ENCODE results near the gene GYPC. TPM values are rescaled to one million over a fixed set of nuclear protein-coding genes. Genes with fewer than 3 reads are reported as not detected.
"Not testable (repeated sequence)": the region's sequence is repeated elsewhere in the genome, so short reads cannot be mapped to it uniquely, and the experiment has no call there.

GYPC gene
- total RNA-seq, 3 donors from 2014 or later = 6.3 to 67.8 (median 14.3) TPM

DNA sequence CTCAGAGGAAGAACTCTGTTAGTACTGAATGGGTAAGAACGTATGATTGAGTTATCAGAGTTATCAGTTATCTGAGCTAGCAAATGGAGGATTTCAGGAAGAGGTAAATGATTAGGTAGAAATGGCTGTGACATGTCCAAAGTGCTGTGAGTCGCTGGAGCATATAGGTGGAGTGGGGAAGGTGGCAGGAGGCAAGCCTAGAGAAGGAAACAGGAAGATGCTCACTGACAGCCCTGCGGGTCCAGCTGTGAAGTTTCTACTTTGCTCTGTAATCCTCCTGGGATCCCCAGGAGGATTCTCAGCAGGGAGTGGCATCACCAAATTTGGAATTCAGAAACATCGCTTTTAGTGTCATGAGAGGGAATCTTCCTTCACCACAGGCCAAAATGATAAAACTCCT, 52.0 kb downstream of the GYPC start:
- Histone ChIP-seq H3K36me3 (ENCODE audit: low read depth) (no peaks in the 10 kb centered on the region), H3K9me3 (no peaks in the 10 kb centered on the region), H3K4me1 (ENCODE audit: low read depth) (no peaks in the 10 kb centered on the region), H3K4me3 (no peak overlapping the region)
- TF ChIP-seq, protein P1, sequence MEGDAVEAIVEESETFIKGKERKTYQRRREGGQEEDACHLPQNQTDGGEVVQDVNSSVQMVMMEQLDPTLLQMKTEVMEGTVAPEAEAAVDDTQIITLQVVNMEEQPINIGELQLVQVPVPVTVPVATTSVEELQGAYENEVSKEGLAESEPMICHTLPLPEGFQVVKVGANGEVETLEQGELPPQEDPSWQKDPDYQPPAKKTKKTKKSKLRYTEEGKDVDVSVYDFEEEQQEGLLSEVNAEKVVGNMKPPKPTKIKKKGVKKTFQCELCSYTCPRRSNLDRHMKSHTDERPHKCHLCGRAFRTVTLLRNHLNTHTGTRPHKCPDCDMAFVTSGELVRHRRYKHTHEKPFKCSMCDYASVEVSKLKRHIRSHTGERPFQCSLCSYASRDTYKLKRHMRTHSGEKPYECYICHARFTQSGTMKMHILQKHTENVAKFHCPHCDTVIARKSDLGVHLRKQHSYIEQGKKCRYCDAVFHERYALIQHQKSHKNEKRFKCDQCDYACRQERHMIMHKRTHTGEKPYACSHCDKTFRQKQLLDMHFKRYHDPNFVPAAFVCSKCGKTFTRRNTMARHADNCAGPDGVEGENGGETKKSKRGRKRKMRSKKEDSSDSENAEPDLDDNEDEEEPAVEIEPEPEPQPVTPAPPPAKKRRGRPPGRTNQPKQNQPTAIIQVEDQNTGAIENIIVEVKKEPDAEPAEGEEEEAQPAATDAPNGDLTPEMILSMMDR (IDR thresholded peaks at IDR 0.05) = no peak
- intact Hi-C loops (cut with DNase I, micrococcal nuclease) = no loop called here
- ATAC-seq (no peak), DNase-seq (no peak)

DNA sequence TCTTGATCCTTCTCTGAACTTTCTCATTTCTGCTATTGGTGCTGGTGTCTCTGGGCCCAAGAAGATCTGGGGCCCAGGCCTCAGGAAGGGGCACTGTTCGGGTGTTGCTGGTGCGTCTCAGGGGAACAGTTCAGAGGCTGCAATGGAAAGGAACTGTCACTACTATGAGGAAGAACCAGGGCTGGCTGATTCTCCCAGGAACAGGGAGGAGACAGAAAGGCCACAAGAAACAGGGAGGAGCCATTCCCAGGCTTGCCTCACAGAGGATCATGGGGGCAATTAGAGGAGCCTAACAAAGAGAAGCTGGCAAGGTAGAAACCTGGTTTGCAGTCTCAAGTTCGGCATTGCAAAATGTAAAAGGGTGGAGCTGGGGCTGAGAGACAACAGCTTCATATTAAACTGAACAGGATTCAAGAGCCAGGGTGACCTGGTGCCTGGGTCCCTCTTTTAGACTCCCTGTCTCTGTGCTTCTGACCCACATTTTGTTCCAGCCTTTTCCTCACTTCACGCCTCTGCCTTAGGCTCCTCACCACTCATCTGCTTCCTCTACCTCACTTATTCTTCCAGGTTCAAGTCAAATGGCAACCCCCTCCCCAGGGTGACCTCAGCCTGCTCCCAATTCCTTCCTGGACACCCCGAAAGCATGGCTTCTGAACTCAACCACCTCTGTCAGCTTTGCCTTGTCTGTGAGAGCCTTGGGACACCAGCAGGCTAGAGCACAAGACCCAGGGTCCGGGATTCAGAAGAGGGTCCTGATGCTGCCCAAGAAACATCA, 58.4 kb downstream of the GYPC start:
- Histone ChIP-seq H3K4me3 (no peak overlapping the region), H3K36me3 (ENCODE audit: low read depth) (no peaks in the 10 kb centered on the region), H3K9me3 (no peaks in the 10 kb centered on the region), H3K4me1 (ENCODE audit: low read depth) (no peaks in the 10 kb centered on the region)
- ATAC-seq (peak; percentile 34), DNase-seq (peak in 1 of 3 donors; percentile 9)
- intact Hi-C loops (cut with DNase I, micrococcal nuclease) = no loop called here
- TF ChIP-seq, protein P1 (IDR thresholded peaks at IDR 0.05) = no peak

DNA sequence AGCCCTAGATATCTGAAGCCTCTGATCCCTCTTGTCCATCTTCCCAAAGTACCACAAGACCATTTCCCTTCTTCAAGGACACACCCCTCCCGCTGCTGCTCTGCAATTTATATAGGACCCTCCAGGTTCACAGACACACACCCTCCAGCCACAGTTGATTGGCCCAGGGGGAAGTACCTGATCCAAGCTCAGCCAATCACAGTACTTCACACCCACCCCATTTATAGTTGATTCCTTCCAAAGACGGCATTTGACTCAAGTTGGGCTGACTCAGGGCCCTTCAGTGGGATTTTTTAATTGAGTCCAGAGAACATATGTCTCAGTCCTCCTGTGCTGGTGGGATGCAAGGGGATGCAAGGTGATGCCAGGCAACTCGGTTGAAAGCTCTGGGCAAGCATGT, 59.2 kb downstream of the GYPC start:
- no peaks in the 10 kb centered on the region for H3K4me1 ChIP-seq (ENCODE audit: low read depth)
- intact Hi-C loops (cut with DNase I, micrococcal nuclease) = no loop called here
- ATAC-seq = no peak

DNA sequence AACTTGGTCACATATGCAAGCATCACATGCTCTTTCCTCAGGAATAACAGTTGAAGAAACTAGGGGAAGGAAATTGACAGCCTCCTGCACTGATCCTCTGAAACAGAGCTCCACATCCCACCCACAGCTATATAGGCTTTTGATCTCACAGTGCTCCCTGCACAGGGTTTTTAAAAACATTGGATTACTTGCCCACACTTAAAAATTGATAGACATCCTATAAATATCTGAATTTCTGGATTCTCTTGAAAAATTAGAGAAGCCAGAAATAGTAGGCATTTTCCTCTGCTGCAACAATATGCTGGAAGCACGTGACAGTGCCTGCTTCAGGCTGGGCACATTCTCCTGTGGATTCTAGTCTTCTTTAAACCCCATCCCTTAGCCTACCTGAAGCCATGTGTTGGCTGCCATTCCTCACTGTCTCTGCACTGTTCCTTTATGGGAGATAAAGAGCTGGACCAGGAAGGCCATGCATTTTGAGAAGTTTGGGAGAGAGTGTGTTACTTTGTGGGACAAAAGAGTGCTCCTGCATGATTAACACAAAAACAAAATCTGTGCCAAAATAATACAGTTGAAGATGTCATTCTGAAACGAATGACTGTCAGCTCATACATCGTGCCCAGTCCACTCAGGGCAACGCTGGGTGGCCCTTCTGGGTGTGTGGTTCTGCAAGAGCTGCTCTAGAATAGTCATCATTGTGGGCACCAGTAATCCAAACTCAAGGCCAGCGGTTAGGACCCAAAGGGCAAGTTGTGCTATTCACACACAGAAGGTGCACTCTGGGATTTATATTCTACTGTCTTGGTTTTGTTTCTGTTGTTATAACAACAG, 59.8 kb downstream of the GYPC start:
- Histone ChIP-seq H3K4me3 (no peak overlapping the region), H3K4me1 (ENCODE audit: low read depth) (no peaks in the 10 kb centered on the region), H3K36me3 (ENCODE audit: low read depth) (no peaks in the 10 kb centered on the region), H3K9me3 (no peaks in the 10 kb centered on the region)
- ATAC-seq = no peak
- TF ChIP-seq, protein P1 (IDR thresholded peaks at IDR 0.05) = no peak
- intact Hi-C loops (cut with DNase I, micrococcal nuclease) = no loop called here
- no peak for DNase-seq

More for the DNA sequence above, 59.2 kb downstream of the GYPC start:
- Histone ChIP-seq H3K36me3 (ENCODE audit: low read depth) (no peaks in the 10 kb centered on the region), H3K9me3 (no peaks in the 10 kb centered on the region), H3K4me3 (no peak overlapping the region)
- no peak for DNase-seq
- TF ChIP-seq, protein P1 (IDR thresholded peaks at IDR 0.05) = no peak

DNA sequence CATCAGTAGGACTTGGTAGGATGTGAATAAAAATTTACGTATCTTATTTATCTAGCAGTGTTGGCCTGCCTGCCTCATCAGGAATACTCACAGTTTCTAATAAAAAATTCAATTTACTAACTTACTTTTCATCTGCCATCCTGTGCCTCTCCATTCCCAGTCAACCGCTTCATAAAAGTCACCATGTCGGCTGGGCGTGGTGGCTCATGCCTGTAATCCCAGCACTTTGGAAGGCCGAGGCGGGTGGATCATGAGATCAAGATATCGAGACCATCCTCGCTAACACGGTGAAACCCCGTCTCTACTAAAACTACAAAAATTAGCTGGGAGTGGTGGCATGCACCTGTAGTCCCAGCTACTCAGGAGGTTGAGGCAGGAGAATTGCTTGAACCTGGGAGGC, 61.3 kb downstream of the GYPC start:
- H3K9me3 ChIP-seq; intact Hi-C loops (cut with DNase I, micrococcal nuclease): not testable (repeated sequence)

DNA sequence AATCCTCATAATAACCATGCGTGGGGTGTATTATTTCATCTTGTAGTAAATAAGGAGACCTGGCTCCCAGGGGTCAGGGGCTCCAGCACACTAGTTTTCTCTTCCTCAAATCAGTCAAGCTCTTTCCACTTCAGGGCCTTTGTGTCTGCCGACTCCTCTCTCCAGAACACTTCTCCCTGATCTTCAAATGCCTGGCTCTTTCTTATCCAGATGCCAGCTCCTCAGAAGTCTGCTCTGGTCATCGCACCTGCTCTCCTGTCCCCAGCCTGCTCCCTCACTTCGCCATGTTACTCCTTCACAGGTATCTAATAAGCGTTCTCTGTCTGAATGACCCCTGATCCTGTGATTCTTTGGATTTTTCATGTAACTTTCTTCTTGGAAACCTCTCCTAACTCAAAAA, 62.0 kb downstream of the GYPC start:
- ATAC-seq (no peak), DNase-seq (no peak)
- Histone ChIP-seq H3K4me3 (no peak overlapping the region), H3K4me1 (ENCODE audit: low read depth) (no peaks in the 10 kb centered on the region), H3K36me3 (ENCODE audit: low read depth) (no peaks in the 10 kb centered on the region), H3K9me3 (no peaks in the 10 kb centered on the region)
- TF ChIP-seq, protein P1 (IDR thresholded peaks at IDR 0.05) = no peak
- intact Hi-C loops (cut with DNase I, micrococcal nuclease) = no loop called here

More for the DNA sequence above, 61.3 kb downstream of the GYPC start:
- H3K4me1 ChIP-seq (ENCODE audit: low read depth); H3K36me3 ChIP-seq (ENCODE audit: low read depth); ATAC-seq; H3K4me3 ChIP-seq; DNase-seq: not testable (repeated sequence)
